ENCODE data around the gene SLC26A6.

- peak in 2 of 3 experiments; percentile 49 to 76 for TF ChIP-seq CTCF (optimal IDR thresholded peaks at IDR 0.05 in 1 of 3, IDR thresholded peaks at IDR 0.05 in 1 of 3, conservative IDR thresholded peaks at IDR 0.05 in 1 of 3; ENCODE audit: extremely low read depth in 1 of 3, insufficient read depth in 2 of 3, low read length in 3 of 3)
- TF ChIP-seq EZH2 (IDR thresholded peaks at IDR 0.05; ENCODE audit: low read length): no peak
Observed at GRCh38 chr3:48656061-48656840, 21.0 kb upstream of the SLC26A6 start.

Measured in keratinocyte (primary cell).